GM13977 (cell line): ENCODE measurements around the gene EFNA3.

ENCODE experiments used
- DNase-seq: peaks from one replicate; pipeline ENCODE4 v3.0.0; 2012; ENCODE audit warnings: low spot score
- in situ Hi-C: fragments of 300-500 bp; cut with MboI; formaldehyde crosslinking; loops from one replicate; pipeline ENCODE4 v1.12.0; 2022; ENCODE audit warnings: low sequenced_read_pairs, low pct_unique_long_range_greater_than_20kb, mixed read lengths, inconsistent platforms; ENCODE audit not compliant: unreplicated experiment
- TF ChIP-seq, protein P1 (sequence below): IDR thresholded peaks from 2 replicates; pipeline ENCODE4 v1.5.1; 2012; ENCODE audit warnings: mild to moderate bottlenecking, control low read depth; ENCODE audit not compliant: insufficient read depth; ENCODE audit errors: extremely low read depth, missing control alignments

The EFNA3 gene

DNA sequence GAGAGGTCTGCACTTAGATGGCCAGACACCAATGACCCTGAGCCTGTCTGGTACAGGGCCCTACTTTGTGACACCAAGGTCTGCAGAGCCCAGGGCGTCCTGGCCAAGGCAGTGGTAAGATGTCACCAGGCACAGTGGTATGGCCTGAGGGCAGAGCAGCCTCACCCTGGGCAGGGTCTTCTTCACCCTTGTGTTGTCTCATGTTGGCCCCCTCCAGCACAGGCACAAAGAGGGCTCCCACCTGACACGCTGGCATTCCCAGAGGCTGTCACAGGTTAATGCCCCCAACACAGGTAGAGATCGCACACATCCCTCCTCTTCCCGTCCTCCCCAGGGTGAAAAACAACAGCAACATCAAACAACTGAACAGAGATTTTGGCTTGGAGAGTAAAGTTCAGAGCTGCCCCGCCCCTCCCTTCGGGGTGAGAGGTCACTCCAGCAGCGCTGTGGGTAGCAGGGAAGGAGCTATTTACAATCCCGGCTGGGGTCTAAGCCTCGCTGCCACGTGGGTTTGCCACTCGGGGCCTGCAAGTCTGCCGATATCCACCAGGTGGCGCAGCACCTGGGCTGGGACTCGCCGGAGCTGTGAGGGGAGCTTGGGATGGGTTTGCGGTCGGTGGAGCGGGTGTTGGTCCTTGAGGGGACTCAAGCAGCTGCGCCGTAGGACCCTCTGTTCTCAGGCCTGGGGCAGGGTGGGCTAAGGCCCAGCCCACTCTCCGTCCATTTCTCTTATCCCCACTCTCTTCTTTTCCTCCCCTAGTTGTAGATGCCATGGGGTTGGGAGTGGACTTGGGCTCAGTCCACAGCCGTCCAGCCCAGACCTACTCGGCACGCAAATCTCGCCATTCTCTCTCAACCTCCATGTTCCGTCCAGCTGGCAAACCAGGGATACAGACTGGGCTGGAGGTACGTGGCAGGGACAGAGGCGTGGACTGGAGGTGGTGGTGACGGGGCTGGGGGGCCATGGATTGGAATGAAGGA is 12.7 kb downstream of the EFNA3 start:
- in situ Hi-C loops, result loop anchor here (5.0 kb wide), 1 partner anchor 76 kb away; no protein-coding TSS in a partner anchor
- TF ChIP-seq, protein P1, sequence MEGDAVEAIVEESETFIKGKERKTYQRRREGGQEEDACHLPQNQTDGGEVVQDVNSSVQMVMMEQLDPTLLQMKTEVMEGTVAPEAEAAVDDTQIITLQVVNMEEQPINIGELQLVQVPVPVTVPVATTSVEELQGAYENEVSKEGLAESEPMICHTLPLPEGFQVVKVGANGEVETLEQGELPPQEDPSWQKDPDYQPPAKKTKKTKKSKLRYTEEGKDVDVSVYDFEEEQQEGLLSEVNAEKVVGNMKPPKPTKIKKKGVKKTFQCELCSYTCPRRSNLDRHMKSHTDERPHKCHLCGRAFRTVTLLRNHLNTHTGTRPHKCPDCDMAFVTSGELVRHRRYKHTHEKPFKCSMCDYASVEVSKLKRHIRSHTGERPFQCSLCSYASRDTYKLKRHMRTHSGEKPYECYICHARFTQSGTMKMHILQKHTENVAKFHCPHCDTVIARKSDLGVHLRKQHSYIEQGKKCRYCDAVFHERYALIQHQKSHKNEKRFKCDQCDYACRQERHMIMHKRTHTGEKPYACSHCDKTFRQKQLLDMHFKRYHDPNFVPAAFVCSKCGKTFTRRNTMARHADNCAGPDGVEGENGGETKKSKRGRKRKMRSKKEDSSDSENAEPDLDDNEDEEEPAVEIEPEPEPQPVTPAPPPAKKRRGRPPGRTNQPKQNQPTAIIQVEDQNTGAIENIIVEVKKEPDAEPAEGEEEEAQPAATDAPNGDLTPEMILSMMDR, result peak; percentile 94
- DNase-seq, result peak; percentile 78

DNA sequence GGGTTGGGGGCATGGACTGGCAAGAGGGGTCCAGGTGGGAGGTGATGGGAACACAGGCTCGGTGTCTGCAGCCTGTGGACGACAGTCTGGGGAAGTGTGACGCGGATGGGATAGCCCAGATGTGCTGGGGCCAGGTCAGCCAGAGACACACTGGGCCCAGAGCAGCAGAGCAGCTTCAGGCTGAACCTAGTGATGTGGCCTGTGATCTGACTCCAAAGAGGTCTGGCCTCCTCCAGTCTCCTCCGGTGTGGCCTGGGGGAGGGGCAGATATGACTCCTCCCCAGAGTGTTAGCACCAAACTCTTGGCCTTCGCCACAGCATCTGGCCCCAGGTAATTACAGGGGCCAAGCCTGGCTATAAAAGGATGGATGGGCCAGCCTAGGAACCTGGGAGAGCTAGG is 13.5 kb downstream of the EFNA3 start:
- TF ChIP-seq, protein P1, result no peak
- in situ Hi-C loops, result loop anchor here (5.0 kb wide), 1 partner anchor 75 kb away; no protein-coding TSS in a partner anchor
- DNase-seq, result no peak

DNA sequence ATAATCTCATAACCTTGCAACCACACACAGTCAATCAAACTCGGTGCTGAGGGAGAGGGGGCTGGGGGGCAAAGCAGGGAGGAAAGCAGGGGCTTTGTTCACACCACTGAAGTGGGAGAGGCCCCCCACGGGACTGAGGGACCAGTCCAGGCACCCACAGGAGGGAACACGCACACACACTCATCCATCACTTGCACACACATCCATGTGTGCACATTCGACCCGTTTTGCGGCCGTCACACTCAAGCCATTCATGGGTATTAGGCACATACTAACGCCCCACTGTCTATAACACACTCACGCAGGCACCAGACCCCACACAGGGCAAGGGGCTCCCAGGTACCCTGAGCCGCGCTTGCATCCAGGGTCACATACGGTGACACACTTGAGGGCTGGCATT is 14.0 kb downstream of the EFNA3 start:
- no peak for DNase-seq
- TF ChIP-seq, protein P1, result no peak
- in situ Hi-C loops, result loop anchor here (5.0 kb wide), 1 partner anchor 75 kb away; no protein-coding TSS in a partner anchor

DNA sequence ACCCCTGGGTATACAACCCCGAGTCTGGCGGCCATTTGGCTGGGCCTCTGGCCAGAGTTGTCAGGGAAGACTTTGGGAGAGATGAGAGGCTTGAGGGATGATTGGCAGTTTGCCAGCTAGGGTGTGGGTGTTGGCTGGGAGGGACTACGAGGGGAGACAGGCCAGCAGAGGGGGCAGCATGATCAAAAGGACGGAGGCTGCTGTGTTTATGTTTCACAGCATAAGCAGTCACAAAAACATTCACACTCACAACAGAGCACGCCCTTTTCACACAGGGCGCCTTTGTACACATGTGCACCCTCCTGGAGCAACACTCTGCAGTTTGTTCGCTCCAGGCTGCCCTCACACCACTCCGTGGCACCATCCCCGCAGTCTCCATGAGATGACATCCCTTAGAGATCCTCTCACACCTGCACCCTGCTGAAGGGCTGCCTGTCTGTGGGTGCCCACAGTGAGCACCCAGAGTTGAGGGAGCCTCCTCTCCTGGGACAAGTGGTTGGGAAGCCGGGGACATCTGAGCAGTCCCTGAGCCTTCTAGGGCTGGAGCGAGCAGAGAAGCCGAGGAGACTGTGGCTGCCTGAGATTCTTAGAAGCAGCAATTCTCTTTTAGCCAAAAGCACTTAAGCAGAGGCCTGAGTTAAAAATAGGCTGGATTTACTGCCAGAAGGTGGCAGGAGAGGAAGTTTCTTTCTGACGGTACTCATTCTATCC is 15.4 kb downstream of the EFNA3 start:
- DNase-seq, result no peak
- in situ Hi-C loops, result loop anchor here (5.0 kb wide), 1 partner anchor 73 kb away; no protein-coding TSS in a partner anchor
- TF ChIP-seq, protein P1, result peak; percentile 31

DNA sequence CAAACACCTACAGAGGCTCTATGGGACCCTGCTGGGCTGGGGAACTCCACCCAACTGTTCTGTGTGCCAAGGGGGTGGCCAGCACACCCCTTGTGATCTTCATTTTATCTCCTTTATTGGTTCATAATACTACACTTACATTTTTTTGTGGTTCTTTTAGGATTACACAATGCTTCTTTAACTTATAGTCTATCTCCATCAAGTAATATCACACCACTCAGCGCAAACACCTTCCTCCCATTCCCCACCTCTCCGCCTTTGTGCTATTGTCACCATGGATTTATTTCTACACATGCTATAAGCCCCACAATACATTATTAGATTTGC is 15.9 kb downstream of the EFNA3 start:
- in situ Hi-C loops, result loop anchor here (5.0 kb wide), 1 partner anchor 73 kb away; no protein-coding TSS in a partner anchor
- no peak for DNase-seq
- TF ChIP-seq, protein P1, result no peak

DNA sequence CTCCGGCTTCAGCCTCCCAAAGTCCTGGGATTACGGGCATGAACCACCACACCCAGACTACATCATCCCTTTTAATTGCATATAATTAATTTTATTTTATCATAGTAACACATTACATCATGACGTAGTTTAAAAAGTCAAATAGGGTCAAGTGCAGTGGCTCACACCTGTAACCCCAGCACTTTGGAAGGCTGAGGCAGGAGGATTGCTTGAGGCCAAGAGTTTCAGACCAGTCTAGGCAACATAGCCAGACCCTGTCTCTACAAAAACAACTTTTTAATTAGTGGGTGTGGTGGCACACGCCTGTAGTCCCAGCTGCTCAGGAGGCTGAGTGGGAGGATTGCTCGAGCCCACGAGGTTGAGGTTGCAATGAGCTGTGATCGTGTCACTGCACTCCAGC is 20.7 kb downstream of the EFNA3 start:
- TF ChIP-seq, protein P1, result no peak
- no peak for DNase-seq
- in situ Hi-C loops, result no loop called here
